DOHH2 (cell line): Measurements from ENCODE around the gene CETP.

Experiments
- H3F3A ChIP-seq: fragments of 200-600 bp; sonication (generic), shearing (Covaris generic); 2 replicates; pipeline ENCODE4 v1.6.0; 2016; ENCODE audit warnings: antibody characterized with exemption, mild to moderate bottlenecking; ENCODE audit not compliant: control insufficient read depth, insufficient read depth
- H3K27ac ChIP-seq: fragments of 200-600 bp; sonication (generic); 2 replicates; pipeline ENCODE4 v1.5.1; 2014; ENCODE audit warnings: low read depth, mild to moderate bottlenecking, low read length, moderate library complexity
- H3K27me3 ChIP-seq: fragments of 200-600 bp; sonication (generic); 2 replicates; pipeline ENCODE4 v1.6.1; 2014; ENCODE audit warnings: mild to moderate bottlenecking, low read length, mixed read lengths; ENCODE audit not compliant: control insufficient read depth
- H3K36me3 ChIP-seq: fragments of 200-600 bp; sonication (generic); 2 replicates; pipeline ENCODE4 v1.6.1; 2014; ENCODE audit warnings: mild to moderate bottlenecking, low read length, moderate library complexity, mixed read lengths; ENCODE audit not compliant: control insufficient read depth
- H3K4me1 ChIP-seq: fragments of 200-600 bp; sonication (generic); 2 replicates; pipeline ENCODE4 v1.6.1; 2014; ENCODE audit warnings: mild to moderate bottlenecking, low read length, mixed read lengths; ENCODE audit not compliant: control insufficient read depth
- H3K4me2 ChIP-seq: fragments of 200-600 bp; sonication (generic); 2 replicates; pipeline ENCODE4 v1.6.0; 2014; ENCODE audit warnings: mild to moderate bottlenecking, low read length, moderate library complexity
- H3K4me3 ChIP-seq: fragments of 200-600 bp; sonication (generic); 2 replicates; pipeline ENCODE4 v1.5.1; 2014; ENCODE audit warnings: mild to moderate bottlenecking, low read length, mixed read lengths
- H3K79me2 ChIP-seq: fragments of 200-600 bp; sonication (generic); 2 replicates; pipeline ENCODE4 v1.6.1; 2014; ENCODE audit warnings: mild to moderate bottlenecking, low read length, mixed read lengths; ENCODE audit not compliant: control insufficient read depth
- H3K9me2 ChIP-seq: fragments of 200-600 bp; sonication (generic); replicated peaks from 2 replicates; pipeline ENCODE4 v1.6.1; 2014; ENCODE audit warnings: mild to moderate bottlenecking, low read length, mixed read lengths; ENCODE audit not compliant: control insufficient read depth
- H3K9me3 ChIP-seq: fragments of 200-600 bp; sonication (generic); 2 replicates; pipeline ENCODE4 v1.6.1; 2014; ENCODE audit warnings: antibody characterized with exemption, low read length, mixed read lengths; ENCODE audit not compliant: control insufficient read depth, insufficient read depth
- H4K20me1 ChIP-seq: fragments of 200-600 bp; sonication (generic); 2 replicates; pipeline ENCODE4 v1.6.0; 2014; ENCODE audit warnings: low read depth, mild to moderate bottlenecking, antibody characterized with exemption, low read length, moderate library complexity; ENCODE audit not compliant: control insufficient read depth, insufficient read depth
- EZH2phosphoT487 ChIP-seq: fragments of 200-600 bp; sonication (generic); IDR thresholded peaks from 2 replicates; pipeline ENCODE4 v1.6.1; 2017; ENCODE audit warnings: borderline replicate concordance, mild to moderate bottlenecking, antibody characterized with exemption, low read length, moderate library complexity, mixed read lengths
- TF ChIP-seq, protein P1 (sequence below): fragments of 200-600 bp; sonication (generic); IDR thresholded peaks from one replicate; pipeline ENCODE4 v1.5.1; 2014; ENCODE audit warnings: antibody characterized with exemption, mild to moderate bottlenecking, low read depth, low read length; ENCODE audit not compliant: poor library complexity, severe bottlenecking

The CETP gene

DNA sequence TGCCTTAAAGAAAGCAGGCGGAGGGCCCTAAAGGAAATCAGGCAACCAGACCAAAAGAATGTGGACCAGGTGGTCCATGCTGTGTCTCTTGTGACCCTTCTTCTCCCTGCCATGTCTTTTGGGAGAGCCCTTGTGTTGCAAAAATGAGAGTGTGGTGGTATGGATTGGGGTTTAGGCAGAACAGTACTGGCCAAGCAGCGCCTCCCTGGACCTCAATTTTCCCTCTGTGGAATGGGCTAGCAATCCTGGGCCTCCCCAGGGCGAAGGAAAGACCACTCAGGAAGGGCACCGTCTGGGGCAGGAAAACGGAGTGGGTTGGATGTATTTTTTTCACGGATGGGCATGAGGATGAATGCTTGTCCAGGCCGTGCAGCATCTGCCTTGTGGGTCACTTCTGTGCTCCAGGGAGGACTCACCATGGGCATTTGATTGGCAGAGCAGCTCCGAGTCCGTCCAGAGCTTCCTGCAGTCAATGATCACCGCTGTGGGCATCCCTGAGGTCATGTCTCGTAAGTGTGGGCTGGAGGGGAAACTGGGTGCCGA, 20.1 kb downstream of the CETP start:
- H3F3A ChIP-seq: peaks cover 2% of the 10 kb centered on the region; the same call in 1 of the 2 replicates
- H3K4me2 ChIP-seq: peak overlapping the region; percentile 58
- no peaks in the 10 kb centered on the region for H3K9me3 ChIP-seq
- no peaks in the 10 kb centered on the region for H3K27me3 ChIP-seq
- H3K4me3 ChIP-seq: peak overlapping the region; percentile 33
- no peak overlapping the region for H3K27ac ChIP-seq
- no peaks in the 10 kb centered on the region for H3K36me3 ChIP-seq
- H3K4me1 ChIP-seq: peaks cover 74% of the 10 kb centered on the region
- TF ChIP-seq, protein P1, sequence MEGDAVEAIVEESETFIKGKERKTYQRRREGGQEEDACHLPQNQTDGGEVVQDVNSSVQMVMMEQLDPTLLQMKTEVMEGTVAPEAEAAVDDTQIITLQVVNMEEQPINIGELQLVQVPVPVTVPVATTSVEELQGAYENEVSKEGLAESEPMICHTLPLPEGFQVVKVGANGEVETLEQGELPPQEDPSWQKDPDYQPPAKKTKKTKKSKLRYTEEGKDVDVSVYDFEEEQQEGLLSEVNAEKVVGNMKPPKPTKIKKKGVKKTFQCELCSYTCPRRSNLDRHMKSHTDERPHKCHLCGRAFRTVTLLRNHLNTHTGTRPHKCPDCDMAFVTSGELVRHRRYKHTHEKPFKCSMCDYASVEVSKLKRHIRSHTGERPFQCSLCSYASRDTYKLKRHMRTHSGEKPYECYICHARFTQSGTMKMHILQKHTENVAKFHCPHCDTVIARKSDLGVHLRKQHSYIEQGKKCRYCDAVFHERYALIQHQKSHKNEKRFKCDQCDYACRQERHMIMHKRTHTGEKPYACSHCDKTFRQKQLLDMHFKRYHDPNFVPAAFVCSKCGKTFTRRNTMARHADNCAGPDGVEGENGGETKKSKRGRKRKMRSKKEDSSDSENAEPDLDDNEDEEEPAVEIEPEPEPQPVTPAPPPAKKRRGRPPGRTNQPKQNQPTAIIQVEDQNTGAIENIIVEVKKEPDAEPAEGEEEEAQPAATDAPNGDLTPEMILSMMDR: no peak
- TF ChIP-seq EZH2phosphoT487: no peak
- no peaks in the 10 kb centered on the region for H4K20me1 ChIP-seq
- no peaks in the 10 kb centered on the region for H3K9me2 ChIP-seq
- H3K79me2 ChIP-seq: no peaks in the 10 kb centered on the region

DNA sequence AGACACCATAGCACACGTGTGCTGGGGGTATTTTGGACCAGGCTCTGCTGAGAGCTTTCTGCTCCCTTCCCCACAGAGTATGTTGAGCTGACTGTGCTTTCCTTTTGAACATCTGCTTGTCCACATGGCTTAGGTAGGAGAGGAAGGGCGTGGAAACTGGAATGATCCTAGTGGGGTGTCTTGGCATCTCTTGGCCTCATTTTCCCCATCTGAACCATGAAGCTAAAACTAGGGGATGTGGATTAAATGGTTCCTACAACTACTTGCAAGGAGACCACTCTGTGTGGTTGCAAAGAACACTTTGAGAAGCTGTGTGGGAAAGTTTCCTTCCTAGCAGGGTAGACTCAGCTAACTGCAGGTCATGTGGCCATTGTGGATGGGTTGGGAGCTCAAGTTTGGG, 20.9 kb downstream of the CETP start:
- Histone ChIP-seq H3K4me1 (peaks cover 76% of the 10 kb centered on the region), H3K9me2 (no peaks in the 10 kb centered on the region), H4K20me1 (no peaks in the 10 kb centered on the region), H3K4me3 (no peak overlapping the region), H3K79me2 (no peaks in the 10 kb centered on the region), H3F3A (peaks cover 2% of the 10 kb centered on the region; the same call in 1 of the 2 replicates), H3K4me2 (no peak overlapping the region), H3K9me3 (no peaks in the 10 kb centered on the region), H3K27ac (no peak overlapping the region), H3K27me3 (no peaks in the 10 kb centered on the region), H3K36me3 (no peaks in the 10 kb centered on the region)
- TF ChIP-seq, protein P1: no peak
- TF ChIP-seq EZH2phosphoT487: no peak

DNA sequence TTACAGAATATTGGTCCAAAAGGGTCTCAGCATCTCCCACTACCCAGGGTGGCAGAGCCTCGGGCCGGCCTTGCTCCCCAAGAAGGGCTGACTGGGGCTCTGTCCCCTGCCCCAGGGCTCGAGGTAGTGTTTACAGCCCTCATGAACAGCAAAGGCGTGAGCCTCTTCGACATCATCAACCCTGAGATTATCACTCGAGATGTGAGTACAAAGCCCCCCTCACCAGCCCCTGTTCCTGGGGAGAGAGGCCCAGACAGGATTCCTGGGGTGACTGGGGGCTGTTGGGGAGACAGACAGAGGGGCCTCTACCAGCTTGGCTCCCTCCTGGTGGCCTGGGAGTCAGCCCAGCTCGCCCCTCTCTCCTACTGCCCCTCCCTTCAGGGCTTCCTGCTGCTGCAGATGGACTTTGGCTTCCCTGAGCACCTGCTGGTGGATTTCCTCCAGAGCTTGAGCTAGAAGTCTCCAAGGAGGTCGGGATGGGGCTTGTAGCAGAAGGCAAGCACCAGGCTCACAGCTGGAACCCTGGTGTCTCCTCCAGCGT, 21.5 kb downstream of the CETP start:
- H3K27ac ChIP-seq: no peak overlapping the region

More for the DNA sequence above, 21.5 kb downstream of the CETP start:
- H3K4me3 ChIP-seq: no peak overlapping the region
- H3K79me2 ChIP-seq: no peaks in the 10 kb centered on the region
- peaks cover 71% of the 10 kb centered on the region for H3K4me1 ChIP-seq
- no peaks in the 10 kb centered on the region for H3K36me3 ChIP-seq
- H3K9me2 ChIP-seq: no peaks in the 10 kb centered on the region
- no peak overlapping the region for H3K4me2 ChIP-seq
- H3F3A ChIP-seq: peaks cover 2% of the 10 kb centered on the region; the same call in 1 of the 2 replicates
- H3K9me3 ChIP-seq: no peaks in the 10 kb centered on the region
- TF ChIP-seq, protein P1: no peak
- TF ChIP-seq EZH2phosphoT487: no peak
- no peaks in the 10 kb centered on the region for H4K20me1 ChIP-seq
- no peaks in the 10 kb centered on the region for H3K27me3 ChIP-seq
